HepG2 (cell line): ENCODE measurements around the gene USP17L11.
"Not testable (repeated sequence)": the region's sequence is repeated elsewhere in the genome, so short reads cannot be mapped to it uniquely, and the experiment has no call there.

ENCODE experiments used
- CTCF ChIP-seq: sonication (generic); formaldehyde crosslinking; IDR thresholded peaks from 2 replicates; pipeline ENCODE4 v1.5.0; 2020; ENCODE audit warnings: mild to moderate bottlenecking, missing genetic modification reagents, moderate library complexity
- HDAC2 ChIP-seq: sonication (generic); formaldehyde crosslinking; IDR thresholded peaks from 2 replicates; pipeline ENCODE4 v1.4.0; 2020; ENCODE audit warnings: missing genetic modification reagents
- KLF12 ChIP-seq: sonication (generic); formaldehyde crosslinking; IDR thresholded peaks from 2 replicates; pipeline ENCODE4 v1.4.0; 2020; ENCODE audit warnings: missing genetic modification reagents, borderline replicate concordance
- NCOA5 ChIP-seq: sonication (generic); formaldehyde crosslinking; IDR thresholded peaks from 2 replicates; pipeline ENCODE4 v1.4.0; 2020; ENCODE audit warnings: missing genetic modification reagents
- POLR2AphosphoS5 ChIP-seq: IDR thresholded peaks from 2 replicates; pipeline ENCODE4 v1.6.1; 2012; ENCODE audit warnings: low read depth, low read length
- REL ChIP-seq: sonication (generic); formaldehyde crosslinking; conservative IDR thresholded peaks from 2 replicates; pipeline ENCODE4 v1.8.0; 2022; ENCODE audit warnings: mild to moderate bottlenecking, missing genetic modification reagents, moderate library complexity
- ZNF274 ChIP-seq: sonication (generic); formaldehyde crosslinking; IDR thresholded peaks from 2 replicates; pipeline ENCODE4 v1.5.1; 2020; ENCODE audit warnings: mild to moderate bottlenecking, missing genetic modification reagents
- ZNF589 ChIP-seq: sonication (generic); formaldehyde crosslinking; conservative IDR thresholded peaks from 2 replicates; pipeline ENCODE4 v1.8.0; 2022; ENCODE audit warnings: mild to moderate bottlenecking, moderate library complexity, missing genetic modification reagents
- TF ChIP-seq, protein P1 (sequence below): sonication (generic); formaldehyde crosslinking; IDR thresholded peaks from 2 replicates; pipeline ENCODE4 v1.4.0; 2020; ENCODE audit warnings: missing genetic modification reagents

- not testable (repeated sequence) for TF ChIP-seq ZNF589 (CRISPR knock-in tag); POLR2AphosphoS5; NCOA5; HDAC2 (CRISPR knock-in tag); CTCF (CRISPR knock-in tag); ZNF274 (CRISPR knock-in tag); KLF12; REL
- TF ChIP-seq, protein P1, sequence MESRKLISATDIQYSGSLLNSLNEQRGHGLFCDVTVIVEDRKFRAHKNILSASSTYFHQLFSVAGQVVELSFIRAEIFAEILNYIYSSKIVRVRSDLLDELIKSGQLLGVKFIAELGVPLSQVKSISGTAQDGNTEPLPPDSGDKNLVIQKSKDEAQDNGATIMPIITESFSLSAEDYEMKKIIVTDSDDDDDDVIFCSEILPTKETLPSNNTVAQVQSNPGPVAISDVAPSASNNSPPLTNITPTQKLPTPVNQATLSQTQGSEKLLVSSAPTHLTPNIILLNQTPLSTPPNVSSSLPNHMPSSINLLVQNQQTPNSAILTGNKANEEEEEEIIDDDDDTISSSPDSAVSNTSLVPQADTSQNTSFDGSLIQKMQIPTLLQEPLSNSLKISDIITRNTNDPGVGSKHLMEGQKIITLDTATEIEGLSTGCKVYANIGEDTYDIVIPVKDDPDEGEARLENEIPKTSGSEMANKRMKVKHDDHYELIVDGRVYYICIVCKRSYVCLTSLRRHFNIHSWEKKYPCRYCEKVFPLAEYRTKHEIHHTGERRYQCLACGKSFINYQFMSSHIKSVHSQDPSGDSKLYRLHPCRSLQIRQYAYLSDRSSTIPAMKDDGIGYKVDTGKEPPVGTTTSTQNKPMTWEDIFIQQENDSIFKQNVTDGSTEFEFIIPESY (CRISPR knock-in tag) = not testable (repeated sequence)
Observed at GRCh38 chr4:9214701-9215100, 504 bp upstream of the USP17L11 start.
